CD4-positive, alpha-beta T cell treated with Interferon alpha-2 for 1 hour (primary cell): ENCODE measurements around the gene ASIC2.

ENCODE experiments used
- DNase-seq, 2 donors: peaks; one replicate each; pipeline ENCODE4 v3.0.0-alpha.2; 2020 to 2022

ASIC2 gene

GRCh38 chr17:33287096-33287725 lies 5.9 kb downstream of the ASIC2 start:
- DNase-seq, result no peak

GRCh38 chr17:33285413-33285812 lies 7.7 kb downstream of the ASIC2 start:
- DNase-seq, result no peak

DNA sequence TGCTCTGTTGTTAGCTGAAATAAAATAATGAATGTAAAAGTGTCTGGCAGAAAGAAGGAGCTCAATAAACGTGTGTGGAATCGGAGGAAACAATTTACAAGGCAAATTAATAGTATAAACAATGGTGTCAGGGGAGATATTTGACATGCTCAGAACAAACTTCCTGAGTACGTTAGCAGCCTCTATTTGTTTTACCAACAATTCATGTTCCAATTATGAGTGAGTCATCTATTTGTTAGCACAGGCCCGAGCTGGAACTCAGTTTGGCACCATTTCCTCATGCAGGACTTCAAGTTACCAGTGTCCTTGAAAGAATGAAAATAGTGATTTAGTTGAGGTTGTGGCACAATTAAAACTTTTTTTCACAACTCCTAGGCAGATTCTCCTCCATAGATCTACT lies 9.1 kb downstream of the ASIC2 start:
- DNase-seq, result no peak

DNA sequence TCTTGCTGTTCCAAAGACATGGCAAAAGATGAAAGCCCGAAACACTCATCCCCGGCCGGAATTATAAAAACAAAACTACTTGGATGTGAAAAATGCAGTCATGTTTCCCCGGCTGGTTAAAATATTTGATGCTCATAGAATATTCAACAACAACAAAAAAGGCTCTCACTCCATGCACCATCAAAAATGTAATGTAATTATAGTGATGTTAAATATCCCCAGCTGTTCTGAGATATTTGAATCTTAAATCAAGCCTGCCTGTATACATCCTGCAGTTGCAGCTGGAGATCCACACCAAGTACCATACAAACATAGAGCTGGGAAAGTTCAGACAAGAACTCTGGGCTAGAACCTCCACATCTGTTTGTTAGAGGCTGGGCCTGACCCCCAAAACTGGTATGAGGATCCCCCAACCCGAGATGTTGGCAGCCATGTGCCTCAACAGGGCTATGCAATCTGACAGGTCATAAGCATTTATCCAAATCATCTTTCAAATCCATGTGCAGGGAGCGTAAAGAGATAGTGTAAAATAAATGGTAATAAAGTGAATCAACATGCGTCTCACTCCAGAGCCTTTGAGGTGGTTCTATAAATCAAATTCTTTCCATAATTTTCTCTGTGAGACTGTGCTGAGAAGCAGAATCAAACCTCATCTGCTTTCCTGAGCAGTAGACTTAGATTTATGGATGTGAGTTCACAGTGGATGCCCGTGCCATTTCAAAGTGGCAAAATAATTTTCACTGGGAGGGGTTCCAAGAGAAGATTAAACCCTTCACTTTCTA lies 12.7 kb downstream of the ASIC2 start:
- no peak for DNase-seq

GRCh38 chr17:33277436-33278100 lies 15.5 kb downstream of the ASIC2 start:
- no peak for DNase-seq

GRCh38 chr17:33273743-33274410 lies 19.2 kb downstream of the ASIC2 start:
- DNase-seq, result no peak

GRCh38 chr17:33273271-33273670 lies 19.8 kb downstream of the ASIC2 start:
- DNase-seq, result no peak

DNA sequence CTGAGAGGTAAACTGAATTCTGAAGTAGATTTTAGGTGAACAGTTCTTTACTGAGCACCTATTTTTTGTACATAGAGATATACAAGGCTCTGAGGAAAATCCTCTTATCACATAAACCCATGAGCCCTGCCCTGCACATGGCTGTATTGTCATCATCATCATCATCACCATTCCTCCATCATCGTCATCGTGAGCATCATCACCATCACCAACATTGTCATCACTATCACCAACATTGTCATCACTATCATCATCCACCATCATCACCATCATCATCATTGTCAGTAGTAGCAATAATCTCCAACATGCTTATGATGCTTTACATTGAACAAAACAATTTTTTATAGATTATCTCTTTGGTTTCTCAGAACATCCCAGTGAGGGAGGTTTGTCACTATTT lies 20.7 kb downstream of the ASIC2 start:
- no peak for DNase-seq

GRCh38 chr17:33269337-33270060 lies 23.6 kb downstream of the ASIC2 start:
- no peak for DNase-seq

DNA sequence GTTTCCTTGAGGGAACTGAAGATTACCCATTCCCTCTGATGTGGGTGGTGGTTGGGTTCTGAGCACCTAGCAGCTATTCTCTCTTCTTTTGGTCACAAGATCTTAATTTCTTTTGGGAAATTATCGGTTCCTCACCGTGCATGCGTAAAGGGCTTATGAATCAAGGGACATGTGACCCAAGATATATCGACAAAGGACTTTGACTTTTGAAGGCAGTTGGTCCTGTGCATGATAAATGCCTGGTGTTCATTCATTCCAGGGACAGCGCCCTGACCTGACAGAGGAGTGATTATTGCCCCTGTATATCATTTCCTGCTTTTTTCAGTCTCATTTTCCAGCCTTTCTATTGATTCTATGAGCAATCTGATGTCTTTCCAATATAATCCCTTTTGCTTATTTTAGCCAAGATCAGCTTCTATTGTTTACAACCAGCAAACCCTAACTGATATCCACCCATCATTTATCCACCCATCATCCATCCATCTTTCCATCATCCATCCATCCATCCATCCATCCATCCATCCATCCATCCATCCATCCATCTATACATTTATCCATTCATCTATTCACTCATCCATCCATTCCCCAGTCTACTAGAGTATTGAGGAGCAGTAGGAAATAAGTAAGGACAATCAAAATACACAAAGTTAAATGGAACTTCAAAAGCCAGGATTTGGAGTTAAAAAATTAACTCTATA lies 25.1 kb downstream of the ASIC2 start:
- no peak for DNase-seq

DNA sequence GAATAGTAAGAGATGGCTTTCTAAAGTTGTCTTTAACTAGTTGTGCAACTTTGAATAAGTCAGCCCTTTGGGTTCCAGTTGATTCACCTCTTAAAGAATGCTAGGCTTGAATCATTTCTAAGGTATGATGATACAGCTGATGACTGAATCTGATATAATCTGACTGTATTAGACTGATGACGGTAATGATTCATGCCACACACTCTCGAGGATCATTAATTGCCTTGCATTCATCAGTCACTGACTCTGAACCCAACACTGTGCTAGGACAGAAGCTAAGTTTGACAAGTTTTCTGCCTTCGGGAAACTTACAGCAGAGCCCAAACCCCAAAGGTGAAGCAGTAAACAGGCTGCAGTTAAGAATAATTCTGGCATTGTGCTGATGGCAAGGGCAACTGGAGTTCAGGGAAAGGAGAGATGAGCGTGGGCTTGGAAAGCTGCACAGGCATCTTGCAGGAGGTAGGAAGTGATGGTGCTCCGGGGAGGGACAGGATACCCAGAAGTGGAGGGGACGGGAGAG lies 25.8 kb downstream of the ASIC2 start:
- DNase-seq, result no peak

GRCh38 chr17:33266611-33267010 lies 26.5 kb downstream of the ASIC2 start:
- DNase-seq, result no peak

- no peak for DNase-seq
These were observed 27.0 kb downstream of the ASIC2 start for GRCh38 chr17:33266116-33266515.

GRCh38 chr17:33263396-33263795 lies 29.7 kb downstream of the ASIC2 start:
- no peak for DNase-seq

DNA sequence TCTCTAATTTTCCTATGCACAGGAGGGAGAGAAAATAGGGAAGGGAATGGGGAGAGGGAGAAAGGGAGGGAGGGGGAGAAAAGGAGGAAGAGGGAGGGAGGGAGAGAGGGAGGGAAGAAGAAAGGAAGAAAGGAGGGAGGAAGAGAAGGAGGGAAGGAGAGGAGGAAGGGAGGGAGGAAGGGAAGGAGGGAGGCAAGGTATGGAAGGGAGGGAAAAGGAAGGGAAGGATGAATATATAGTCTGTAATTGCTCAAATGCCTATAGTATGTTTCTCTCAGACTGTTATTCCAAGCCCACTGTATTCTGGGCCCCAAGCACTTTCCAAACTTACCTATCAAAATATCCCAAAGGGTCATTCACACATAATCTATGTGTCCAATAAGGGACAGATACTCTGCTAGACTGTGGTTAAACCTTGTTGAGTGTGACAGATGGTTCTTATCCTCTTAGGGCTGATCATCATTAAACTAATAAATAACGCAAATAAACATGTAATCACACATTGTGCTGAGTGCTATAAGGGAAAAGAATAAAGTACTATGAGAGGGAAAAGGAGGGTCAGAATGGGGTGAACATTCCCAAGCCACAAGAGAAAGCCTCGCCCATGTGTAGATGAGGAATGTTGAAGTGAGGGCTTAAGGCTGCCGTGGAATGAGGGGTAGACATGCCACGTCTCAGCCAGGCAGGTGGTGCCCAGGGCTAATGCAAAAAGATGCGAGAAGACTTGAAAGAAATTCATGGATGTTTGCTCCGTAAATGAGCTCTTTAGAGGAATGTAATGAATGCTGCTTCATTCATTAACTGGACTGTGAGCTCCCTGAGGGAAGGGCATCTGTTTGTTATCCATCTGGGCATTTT lies 30.6 kb downstream of the ASIC2 start:
- DNase-seq, result no peak

DNA sequence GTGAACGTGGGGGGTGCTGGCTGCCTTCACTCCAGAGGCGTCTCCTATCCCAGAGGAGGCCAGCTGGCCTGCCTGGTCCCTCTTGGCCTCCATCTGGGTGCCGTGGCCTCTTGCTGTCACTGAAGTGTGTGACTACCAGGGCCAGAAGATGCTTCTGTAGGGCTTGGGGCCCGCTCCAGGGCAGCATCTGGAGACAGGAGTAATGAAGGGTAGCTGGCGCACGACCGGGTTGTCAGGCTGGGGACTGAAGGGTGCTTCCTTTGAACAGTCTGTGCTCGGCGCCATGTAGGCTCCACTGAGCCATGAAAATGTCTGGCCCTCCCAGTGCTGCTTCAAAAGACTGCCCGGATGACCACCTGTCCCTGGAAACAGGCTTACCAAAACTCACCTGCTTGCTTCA lies 31.3 kb downstream of the ASIC2 start:
- no peak for DNase-seq

GRCh38 chr17:33260638-33261037 lies 32.5 kb downstream of the ASIC2 start:
- DNase-seq, result no peak

DNA sequence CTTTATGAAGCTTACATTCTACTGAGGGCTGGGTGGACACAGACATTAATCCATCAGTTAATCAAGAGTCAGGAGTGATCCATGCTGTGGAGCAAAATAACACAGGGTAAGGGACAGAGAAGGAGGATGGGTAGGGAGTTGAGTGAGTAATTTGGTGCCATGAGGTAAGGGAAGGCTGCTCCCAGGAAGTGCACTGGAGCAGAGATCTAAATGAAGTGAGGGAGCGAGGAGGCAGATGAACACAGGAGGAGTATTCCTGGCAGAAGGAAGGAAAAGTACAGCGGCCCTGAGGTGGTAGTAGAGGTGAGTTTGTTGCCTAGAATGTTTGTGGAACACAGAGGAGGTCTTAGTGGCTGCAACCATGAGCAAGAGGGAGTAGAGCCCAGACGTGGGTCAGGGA lies 34.8 kb downstream of the ASIC2 start:
- no peak for DNase-seq

- no peak for DNase-seq
These were observed 47.9 kb downstream of the ASIC2 start for GRCh38 chr17:33245183-33245582.

GRCh38 chr17:33243732-33244131 lies 49.4 kb downstream of the ASIC2 start:
- no peak for DNase-seq
